Measurements from ENCODE around the gene RCOR3.

The RCOR3 gene

GRCh38 chr1:211356723-211357407 is 97.7 kb downstream of the RCOR3 start:
- no peak overlapping the region for H3K4me3 ChIP-seq (ENCODE audit: low read depth, low read length)
- H3K27me3 ChIP-seq, result no peaks in the 10 kb centered on the region
- peaks cover 17% of the 10 kb centered on the region for H3K36me3 ChIP-seq
- no peak for DNase-seq
- no peaks in the 10 kb centered on the region for H3K9me3 ChIP-seq
- TF ChIP-seq CTCF (IDR thresholded peaks at IDR 0.05; ENCODE audit: low read depth, low read length), result no peak
- no peaks in the 10 kb centered on the region for H3K4me1 ChIP-seq

GRCh38 chr1:211358685-211359084 is 99.5 kb downstream of the RCOR3 start:
- Histone ChIP-seq H3K27me3 (no peaks in the 10 kb centered on the region), H3K4me3 (ENCODE audit: low read depth, low read length) (no peak overlapping the region), H3K36me3 (peaks cover 17% of the 10 kb centered on the region), H3K4me1 (no peaks in the 10 kb centered on the region), H3K9me3 (no peaks in the 10 kb centered on the region)
- no peak for DNase-seq
- no peak for TF ChIP-seq CTCF (IDR thresholded peaks at IDR 0.05; ENCODE audit: low read depth, low read length)

DNA sequence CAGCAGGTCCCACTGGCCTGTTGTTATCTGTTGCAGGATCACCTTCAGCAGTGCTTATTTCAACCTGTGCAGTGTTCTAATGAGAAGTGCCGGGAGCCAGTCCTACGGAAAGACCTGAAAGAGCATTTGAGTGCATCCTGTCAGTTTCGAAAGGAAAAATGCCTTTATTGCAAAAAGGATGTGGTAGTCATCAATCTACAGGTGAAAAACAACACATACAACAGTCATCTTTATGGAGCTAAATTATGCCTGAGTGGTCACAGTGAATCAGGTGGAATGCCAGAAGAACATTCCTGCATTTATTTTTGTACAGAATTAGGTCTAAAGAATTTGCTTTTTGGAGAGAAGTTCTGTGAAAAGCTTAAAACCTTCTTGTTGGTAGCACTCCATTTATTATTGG is 100.7 kb downstream of the RCOR3 start:
- H3K36me3 ChIP-seq, result peaks cover 17% of the 10 kb centered on the region

GRCh38 chr1:211361202-211361601 is 102.0 kb downstream of the RCOR3 start:
- H3K9me3 ChIP-seq, result no peaks in the 10 kb centered on the region
- H3K4me1 ChIP-seq, result no peaks in the 10 kb centered on the region
- no peaks in the 10 kb centered on the region for H3K27me3 ChIP-seq
- TF ChIP-seq CTCF (IDR thresholded peaks at IDR 0.05; ENCODE audit: low read depth, low read length), result no peak
- DNase-seq, result no peak
- H3K36me3 ChIP-seq, result peaks cover 17% of the 10 kb centered on the region
- no peak overlapping the region for H3K4me3 ChIP-seq (ENCODE audit: low read depth, low read length)

More for the DNA sequence above, 100.7 kb downstream of the RCOR3 start:
- Histone ChIP-seq H3K9me3 (no peaks in the 10 kb centered on the region), H3K4me1 (no peaks in the 10 kb centered on the region), H3K4me3 (ENCODE audit: low read depth, low read length) (no peak overlapping the region), H3K27me3 (no peaks in the 10 kb centered on the region)
- no peak for DNase-seq
- TF ChIP-seq CTCF (IDR thresholded peaks at IDR 0.05; ENCODE audit: low read depth, low read length), result no peak

Measured in BE2C (cell line).